Endodermal cell (in vitro differentiated cells): Measurements from ENCODE around the gene SCGB1A1. TPM values are rescaled to one million over a fixed set of nuclear protein-coding genes. Genes with fewer than 3 reads are reported as not detected.
A peak's percentile ranks its signal among the peaks of the same experiment; 100 is the strongest.

ENCODE experiments used
- DNase-seq: peaks from one replicate; pipeline ENCODE4 v3.0.0-alpha.2; 2017
- H3K27ac ChIP-seq: 2 replicates; pipeline ENCODE4 v1.5.1; 2013; ENCODE audit warnings: mild to moderate bottlenecking, low read depth, low read length, moderate library complexity
- H3K27me3 ChIP-seq: 2 replicates; pipeline ENCODE4 v1.6.1; 2013; ENCODE audit warnings: mild to moderate bottlenecking, low read length, moderate library complexity; ENCODE audit not compliant: insufficient read depth, control insufficient read depth, poor library complexity, severe bottlenecking
- H3K36me3 ChIP-seq: 2 replicates; pipeline ENCODE4 v1.7.0; 2013; ENCODE audit warnings: mild to moderate bottlenecking, low read length, moderate library complexity; ENCODE audit not compliant: control insufficient read depth, insufficient read depth
- H3K4me1 ChIP-seq: one replicate; pipeline ENCODE4 v1.7.0; 2013; ENCODE audit warnings: low read length; ENCODE audit not compliant: control insufficient read depth, insufficient read depth
- H3K4me3 ChIP-seq: 2 replicates; pipeline ENCODE4 v1.5.1; 2013; ENCODE audit warnings: mild to moderate bottlenecking, low read length, moderate library complexity
- H3K9ac ChIP-seq: 2 replicates; pipeline ENCODE4 v1.6.1; 2013; ENCODE audit warnings: mild to moderate bottlenecking, low read length, moderate library complexity; ENCODE audit not compliant: poor library complexity, severe bottlenecking; ENCODE audit errors: extremely low read depth
- H3K9me3 ChIP-seq: 2 replicates; pipeline ENCODE4 v1.6.1; 2013; ENCODE audit warnings: mild to moderate bottlenecking, low read length, moderate library complexity; ENCODE audit not compliant: control insufficient read depth
- H3K27ac Mint-ChIP-seq: 2 replicates; pipeline ENCODE4 v1.8.0; 2020; ENCODE audit warnings: mixed read lengths
- H3K27me3 Mint-ChIP-seq: 2 replicates; pipeline ENCODE4 v1.8.0; 2021; ENCODE audit warnings: mild to moderate bottlenecking, mixed read lengths; ENCODE audit not compliant: insufficient read depth
- H3K36me3 Mint-ChIP-seq: 2 replicates; pipeline ENCODE4 v1.8.0; 2020; ENCODE audit warnings: low read depth, mixed read lengths
- H3K4me1 Mint-ChIP-seq: 2 replicates; pipeline ENCODE4 v1.8.0; 2020; ENCODE audit warnings: mixed read lengths
- H3K4me3 Mint-ChIP-seq: 2 replicates; pipeline ENCODE4 v1.8.0; 2020; ENCODE audit warnings: mild to moderate bottlenecking, moderate library complexity, mixed read lengths
- H3K9me3 Mint-ChIP-seq: 2 replicates; pipeline ENCODE4 v1.8.0; 2020; ENCODE audit warnings: mild to moderate bottlenecking, mixed read lengths
- CTCF ChIP-seq: fragments of 200-600 bp; sonication (generic); conservative IDR thresholded peaks from 2 replicates; pipeline ENCODE4 v1.5.0; 2021; ENCODE audit warnings: antibody characterized with exemption, mild to moderate bottlenecking
- WGBS, 2 experiments: methylation state at CpG; one replicate each; pipeline versions ENCODE4 v1.1.5 to v1.1.7; 2013; ENCODE audit warnings: missing lambda C conversion rate in 2 of 2, mixed read lengths in 1 of 2; ENCODE audit not compliant: insufficient coverage in 1 of 2, insufficient read length in 1 of 2; 5-methylcytosine and 5-hydroxymethylcytosine counted together
- total RNA-seq, 2 donors: library from RNA; stranded (reverse); fragmentation: NEBNext Ultra II Directional in 1 of 2; extraction: Animal tissue kit (Norgen Biotek cat#: 25700) in 1 of 2; gene quantifications; 2 replicates in 1 of 2; 3 replicates in 1 of 2; pipeline ENCODE4 v1.2.1, GENCODE V29; 2021

The SCGB1A1 gene
- total RNA-seq, 2 donors from 2014 or later = not detected

DNA sequence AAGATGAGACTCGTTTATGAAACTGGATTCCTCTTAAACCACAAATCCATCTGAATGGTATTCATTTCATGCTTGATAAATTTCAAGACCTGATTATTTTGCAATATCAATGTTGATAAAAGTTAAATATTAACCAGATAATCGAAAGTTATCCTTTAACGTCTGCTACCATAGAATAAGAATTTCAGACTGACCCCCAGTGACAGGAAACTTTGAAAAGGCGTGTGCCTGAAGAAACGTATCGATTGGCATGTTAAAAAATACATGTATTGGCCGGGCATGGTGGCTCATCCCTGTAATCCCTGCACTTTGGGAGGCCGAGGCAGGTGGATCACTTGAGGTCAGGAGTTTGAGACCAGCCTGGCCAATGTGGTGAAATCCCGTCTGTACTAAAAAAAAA lies 13.9 kb downstream of the SCGB1A1 start:
- no peaks in the 10 kb centered on the region for H3K36me3 Mint-ChIP-seq
- Histone ChIP-seq H3K4me3 (no peak overlapping the region), H3K27me3 (no peaks in the 10 kb centered on the region), H3K36me3 (no peaks in the 10 kb centered on the region), H3K9me3 (no peaks in the 10 kb centered on the region), H3K27ac (no peak overlapping the region), H3K9ac (no peak overlapping the region), H3K4me1 (no peaks in the 10 kb centered on the region)
- TF ChIP-seq CTCF = no peak
- H3K27ac Mint-ChIP-seq = no peak overlapping the region
- DNase-seq = no peak
- H3K27me3 Mint-ChIP-seq = peaks cover 3% of the 10 kb centered on the region
- peaks cover 7% of the 10 kb centered on the region for H3K9me3 Mint-ChIP-seq
- 97% methylated on average over 7 to 8 of the region's 9 CpGs for WGBS, 2 experiments
- H3K4me1 Mint-ChIP-seq = peaks cover 28% of the 10 kb centered on the region
- H3K4me3 Mint-ChIP-seq = no peak overlapping the region

- H3K27ac Mint-ChIP-seq = no peak overlapping the region
- H3K27ac ChIP-seq = no peak overlapping the region
- H3K36me3 Mint-ChIP-seq = no peaks in the 10 kb centered on the region
- H3K9ac ChIP-seq = no peak overlapping the region
- H3K4me1 Mint-ChIP-seq = peaks cover 25% of the 10 kb centered on the region
- no peaks in the 10 kb centered on the region for H3K36me3 ChIP-seq
- no peaks in the 10 kb centered on the region for H3K4me1 ChIP-seq
- DNase-seq = peak; percentile 37
- peaks cover 3% of the 10 kb centered on the region for H3K27me3 Mint-ChIP-seq
- H3K4me3 Mint-ChIP-seq = no peak overlapping the region
- TF ChIP-seq CTCF = no peak
- 87 to 88% methylated on average over 14 to 16 of the region's 16 CpGs for WGBS, 2 experiments
- no peaks in the 10 kb centered on the region for H3K9me3 ChIP-seq
- H3K4me3 ChIP-seq = no peak overlapping the region
- H3K9me3 Mint-ChIP-seq = peaks cover 7% of the 10 kb centered on the region
- H3K27me3 ChIP-seq = no peaks in the 10 kb centered on the region
These were observed 14.5 kb downstream of the SCGB1A1 start for GRCh38 chr11:62433141-62433903.

GRCh38 chr11:62433904-62434276 lies 15.1 kb downstream of the SCGB1A1 start:
- Histone ChIP-seq H3K4me1 (no peaks in the 10 kb centered on the region), H3K4me3 (no peak overlapping the region), H3K27ac (no peak overlapping the region), H3K9ac (no peak overlapping the region), H3K9me3 (no peaks in the 10 kb centered on the region), H3K36me3 (no peaks in the 10 kb centered on the region), H3K27me3 (no peaks in the 10 kb centered on the region)
- Mint-ChIP-seq H3K4me3 (no peak overlapping the region), H3K9me3 (peaks cover 7% of the 10 kb centered on the region), H3K4me1 (peaks cover 20% of the 10 kb centered on the region), H3K36me3 (no peaks in the 10 kb centered on the region), H3K27ac (no peak overlapping the region), H3K27me3 (peaks cover 3% of the 10 kb centered on the region)
- DNase-seq = peak; percentile 44
- no peak for TF ChIP-seq CTCF
- WGBS, 2 experiments = 81 to 85% methylated on average over 5 to 6 of the region's 6 CpGs
